Esophagus muscularis mucosa (tissue), 3 donors: ENCODE data around the gene GCGR.

ENCODE experiments used
- CTCF ChIP-seq, 3 experiments: fragments of 200-600 bp in 2 of 3; fragments of 450-650 bp in 1 of 3; sonication (generic) in 2 of 3; IDR thresholded peaks; one replicate each; pipeline ENCODE4 v1.5.1; 2017 to 2019; ENCODE audit warnings: antibody characterized with exemption in 3 of 3, mild to moderate bottlenecking in 2 of 3, moderate library complexity in 1 of 3
- POLR2A ChIP-seq: fragments of 450-650 bp; IDR thresholded peaks from one replicate; pipeline ENCODE4 v1.6.1; 2017; ENCODE audit warnings: antibody characterized with exemption, moderate library complexity, mild to moderate bottlenecking, low read depth
- POLR2AphosphoS5 ChIP-seq, 2 donors: sonication (generic); formaldehyde crosslinking; IDR thresholded peaks; one replicate each; pipeline ENCODE4 v1.6.1; 2017; ENCODE audit warnings: antibody characterized with exemption in 2 of 2

- TF ChIP-seq POLR2AphosphoS5 (IDR thresholded peaks at IDR 0.05) (no peak), CTCF (IDR thresholded peaks at IDR 0.05) (no peak), POLR2A (no peak)
These were observed 19.3 kb downstream of the GCGR start for GRCh38 chr17:81822996-81823819.
